ENCODE results near the gene POLE.

The POLE gene

DNA sequence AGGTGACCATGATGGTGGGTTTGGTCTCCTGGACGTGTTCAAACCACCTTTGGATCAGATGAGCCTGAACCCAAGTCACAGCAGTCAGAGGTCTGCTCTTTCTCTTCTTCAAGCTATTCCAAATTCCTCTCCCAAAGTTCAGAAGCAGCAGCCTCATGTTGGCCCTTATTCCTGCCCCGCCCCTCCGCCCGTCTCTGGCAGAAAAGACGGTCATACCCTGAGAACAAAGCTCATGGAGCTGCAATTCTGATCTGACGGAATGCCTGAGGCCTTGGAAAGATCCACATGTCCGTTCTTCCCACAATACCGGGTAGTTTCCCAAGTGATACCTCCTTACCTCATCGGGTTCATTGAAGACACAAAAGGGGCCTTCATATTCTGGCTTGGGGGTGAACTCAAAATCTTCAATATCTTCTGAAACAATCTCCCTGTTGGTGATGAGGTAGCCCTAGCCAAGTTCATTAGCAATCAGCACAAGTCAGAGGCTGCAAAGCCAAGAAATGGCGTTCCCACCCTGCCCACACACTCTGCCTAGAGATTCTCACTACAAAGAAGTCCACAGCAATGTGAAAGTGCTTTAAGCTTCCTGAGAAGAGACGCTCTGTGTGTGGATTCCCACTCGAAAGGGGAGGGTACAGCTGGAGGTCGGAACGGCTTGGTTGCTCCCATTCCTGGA is 11.2 kb downstream of the POLE start:
- DNase-seq (ENCODE audit: low read depth) = no peak

GRCh38 chr12:132674561-132674960 is 12.6 kb downstream of the POLE start:
- DNase-seq (ENCODE audit: low read depth) = no peak

DNA sequence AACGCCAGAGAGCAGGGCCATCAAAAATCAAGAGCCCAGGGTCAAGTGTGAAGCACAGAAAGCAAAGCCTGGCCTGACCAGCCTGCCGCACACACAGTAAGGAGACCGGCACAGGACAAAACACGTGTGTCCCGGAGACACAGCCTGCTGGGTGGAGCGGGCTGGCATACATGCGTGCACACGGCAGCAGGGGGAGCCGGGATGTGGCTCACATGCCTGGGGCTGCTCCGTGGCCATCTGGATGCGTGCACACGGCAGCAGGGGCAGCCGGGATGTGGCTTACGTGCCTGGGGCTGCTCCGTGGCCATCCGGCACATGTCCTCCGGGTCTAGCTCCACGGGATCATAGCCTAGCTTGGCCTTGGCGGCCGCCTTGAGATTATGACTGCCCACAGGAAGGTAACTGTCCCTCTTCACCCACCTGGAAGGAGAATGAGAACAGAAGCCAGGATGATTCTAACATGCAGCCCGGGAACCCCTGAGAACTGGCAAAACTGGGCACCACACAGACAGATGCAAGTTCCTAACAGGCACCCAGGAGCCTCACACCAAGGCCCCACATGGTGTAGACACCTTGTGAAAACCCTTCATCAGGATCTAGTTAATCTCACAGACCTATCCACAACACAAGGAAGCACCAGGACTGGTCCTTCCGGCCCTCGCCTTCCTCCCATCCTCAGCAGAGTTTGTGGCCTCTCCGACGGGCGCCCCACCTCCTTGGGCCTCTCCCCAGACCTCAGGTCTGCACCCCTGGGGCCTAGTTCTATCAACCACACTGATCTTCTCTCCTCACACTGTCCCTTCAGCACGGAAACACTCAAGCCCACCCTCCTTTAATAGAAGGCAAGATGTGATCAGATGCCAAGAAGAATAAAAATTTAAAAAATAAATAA is 13.6 kb downstream of the POLE start:
- no peak for DNase-seq (ENCODE audit: low read depth)

DNA sequence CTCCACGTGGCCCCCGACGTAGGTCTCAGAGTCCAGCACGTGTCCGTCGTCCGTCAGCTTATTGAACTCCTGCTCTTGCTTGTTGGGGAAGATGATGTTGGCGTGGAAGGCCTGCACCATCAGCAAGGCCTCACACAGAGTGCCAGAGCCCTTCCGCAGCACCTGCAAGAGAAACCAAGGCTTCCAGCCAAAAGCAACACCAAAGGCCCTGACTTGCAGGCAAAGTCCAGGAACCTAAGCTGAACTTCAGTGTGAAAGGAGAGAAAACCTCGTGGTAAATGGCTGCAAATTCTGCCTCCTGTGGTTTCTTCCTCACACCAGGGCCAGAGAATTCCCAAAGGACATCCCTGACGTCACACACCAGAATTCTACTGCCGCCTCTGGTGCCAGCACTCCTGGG is 14.5 kb downstream of the POLE start:
- no peak for DNase-seq (ENCODE audit: low read depth)

DNA sequence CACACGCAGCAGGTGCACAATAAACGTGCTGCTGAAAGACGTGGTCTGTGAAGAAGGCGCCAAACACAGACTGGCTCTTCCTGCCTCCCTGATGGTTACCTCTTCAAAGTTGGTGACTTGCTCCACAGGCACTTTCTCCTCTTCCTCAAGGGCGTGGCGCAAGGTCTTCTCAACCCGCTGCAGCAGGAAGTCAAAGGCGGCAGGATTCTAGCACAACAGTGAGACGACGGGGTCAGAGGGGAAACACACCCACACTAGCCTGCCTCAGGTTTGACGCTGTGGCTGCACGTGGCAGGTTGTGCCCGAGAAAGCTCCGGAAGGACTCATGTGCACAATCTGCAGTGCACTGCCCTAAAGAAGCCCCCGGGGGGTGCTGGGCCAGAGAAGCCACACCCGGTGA is 15.0 kb downstream of the POLE start:
- no peak for DNase-seq (ENCODE audit: low read depth)

GRCh38 chr12:132669166-132669879 is 17.8 kb downstream of the POLE start:
- DNase-seq (ENCODE audit: low read depth) = no peak

DNA sequence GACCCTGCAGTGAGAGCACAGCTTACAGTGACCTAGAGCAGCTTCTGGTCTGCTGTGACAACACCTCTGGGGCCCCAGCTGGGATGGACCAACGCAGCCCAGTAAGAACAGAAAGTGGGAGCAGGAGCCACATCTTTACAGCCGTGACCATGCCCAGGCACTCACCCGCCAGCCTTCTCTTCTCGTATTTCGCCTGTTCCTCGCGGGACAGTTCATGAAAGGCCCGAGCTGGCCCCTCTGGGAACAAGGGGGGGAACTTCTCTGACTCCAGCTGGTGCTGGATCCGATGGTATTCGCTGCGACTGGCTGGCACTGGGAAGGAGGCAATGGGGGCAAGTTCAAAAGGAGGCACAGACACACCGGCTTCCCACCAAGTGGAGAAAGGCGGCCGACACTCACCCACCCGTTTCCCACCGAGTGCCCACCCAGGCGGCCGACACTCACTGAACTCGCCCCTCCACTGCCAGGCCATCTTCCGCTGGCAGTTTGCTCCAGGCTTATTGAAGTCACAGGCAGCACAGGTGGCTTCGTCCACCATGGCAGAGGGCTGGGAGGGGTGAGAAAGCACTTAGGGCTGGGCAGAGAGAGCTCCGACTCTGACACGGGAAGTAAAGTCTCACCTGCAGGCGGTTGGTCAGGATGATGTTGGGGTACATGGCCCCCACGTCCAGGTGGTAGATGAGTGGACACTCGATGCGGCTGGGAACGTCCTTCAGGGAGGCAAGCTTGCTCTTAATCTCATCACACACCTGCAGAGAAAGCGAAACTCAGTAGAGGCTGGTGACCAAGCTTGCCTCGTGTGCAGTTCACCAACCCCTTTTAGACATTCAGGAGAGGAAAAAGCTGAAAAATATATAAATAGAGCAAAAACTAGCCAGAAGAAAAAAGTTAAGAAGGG is 18.7 kb downstream of the POLE start:
- no peak for DNase-seq (ENCODE audit: low read depth)

GRCh38 chr12:132665794-132666193 is 21.3 kb downstream of the POLE start:
- no peak for DNase-seq (ENCODE audit: low read depth)

DNA sequence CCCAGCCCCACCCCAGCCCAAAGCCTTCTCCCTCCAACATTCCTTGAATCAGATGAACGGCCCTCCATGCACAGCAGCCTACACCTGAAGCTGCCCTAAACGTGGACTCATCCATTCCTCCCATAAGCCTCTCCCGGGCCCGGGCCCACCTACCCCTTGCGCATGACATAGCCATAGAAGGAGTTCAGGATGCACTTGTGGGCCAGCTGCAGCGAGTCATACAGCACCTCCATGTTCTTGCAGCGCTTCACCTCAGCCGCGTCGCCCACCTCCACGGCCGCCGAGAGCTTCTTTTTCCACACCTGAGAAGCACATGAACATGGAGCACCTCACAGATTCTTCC is 22.0 kb downstream of the POLE start:
- no peak for DNase-seq (ENCODE audit: low read depth)

- DNase-seq (ENCODE audit: low read depth) = no peak
Measured at GRCh38 chr12:132664206-132665148, 22.7 kb downstream of the POLE start.

- DNase-seq (ENCODE audit: low read depth) = no peak
Measured at GRCh38 chr12:132662901-132663755, 24.0 kb downstream of the POLE start.

DNA sequence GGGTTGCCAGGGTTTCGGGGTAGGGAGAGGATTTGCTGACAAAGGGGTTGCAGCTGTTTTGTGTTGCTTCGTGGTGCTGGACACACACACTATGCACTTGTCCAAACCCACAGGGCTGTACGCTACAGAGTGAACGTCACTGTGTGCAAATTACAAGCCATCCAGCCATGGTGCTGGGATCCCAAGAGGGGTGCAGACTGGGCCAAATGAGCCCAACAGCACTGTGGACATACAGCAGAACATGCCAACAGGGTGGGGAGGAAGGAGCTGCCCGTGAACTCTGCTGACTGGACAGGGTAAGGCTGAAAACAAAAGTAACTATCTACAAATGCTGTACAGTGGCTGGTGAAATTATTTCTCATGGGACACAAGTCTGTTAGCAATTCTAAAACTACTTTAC is 25.2 kb downstream of the POLE start:
- no peak for DNase-seq (ENCODE audit: low read depth)

DNA sequence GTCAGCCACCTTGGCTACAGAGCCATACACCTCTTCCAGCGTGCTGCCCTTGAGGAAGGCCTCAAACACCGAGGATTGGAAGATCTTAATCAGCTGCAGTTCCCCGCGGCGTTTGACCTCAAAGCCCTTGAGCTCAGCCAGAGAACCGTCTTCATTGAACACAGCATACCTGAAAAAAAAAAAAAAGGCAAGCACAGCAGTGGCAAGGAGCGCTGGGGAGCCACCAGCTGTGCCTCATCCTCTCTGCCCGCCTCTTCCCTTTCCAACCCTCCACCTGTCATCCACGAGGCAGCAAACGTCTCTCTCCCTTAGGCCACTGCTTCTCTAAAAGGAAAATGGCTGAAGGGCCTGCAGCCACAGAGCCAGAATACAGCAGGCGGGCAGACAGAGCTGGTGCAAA is 26.1 kb downstream of the POLE start:
- DNase-seq (ENCODE audit: low read depth) = no peak

DNA sequence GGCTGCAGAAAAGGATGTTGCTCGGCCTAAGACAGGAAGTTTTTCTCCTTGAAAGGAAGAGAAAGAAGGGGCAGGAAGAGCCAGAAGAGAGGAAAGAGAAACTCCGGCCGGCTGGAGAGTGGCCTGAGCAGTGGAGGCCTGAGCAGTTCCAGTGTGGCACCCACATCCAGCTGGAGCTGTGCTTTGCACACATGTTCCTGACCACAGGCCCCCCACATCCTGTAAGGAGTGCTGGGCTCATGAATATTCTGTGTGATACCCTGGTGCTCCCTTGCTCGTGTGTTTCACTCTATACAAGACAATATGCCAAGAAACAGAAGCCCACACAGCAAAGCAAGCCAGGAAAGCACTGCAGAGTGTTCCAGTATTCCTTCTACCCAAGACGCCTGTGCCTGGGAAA is 27.1 kb downstream of the POLE start:
- no peak for DNase-seq (ENCODE audit: low read depth)

DNA sequence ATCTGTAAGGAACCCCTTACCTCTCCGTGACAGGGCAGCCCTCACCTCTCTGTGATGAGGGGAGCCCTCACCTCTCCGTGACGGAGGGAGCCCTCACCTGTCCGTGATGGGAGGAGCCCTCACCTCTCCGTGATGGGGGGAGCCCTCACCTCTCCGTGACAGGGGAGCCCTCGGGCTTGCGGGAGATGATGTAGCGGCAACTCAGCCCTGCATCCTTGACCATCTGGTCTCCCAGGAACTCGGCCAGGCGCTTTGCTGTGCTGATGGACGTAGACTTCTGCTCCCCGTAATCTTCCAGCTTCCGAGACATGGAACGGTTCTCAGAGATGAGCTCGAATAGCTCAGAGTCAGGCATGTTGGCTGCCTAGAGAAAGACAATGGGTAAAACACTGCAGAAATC is 28.0 kb downstream of the POLE start:
- no peak for DNase-seq (ENCODE audit: low read depth)

- DNase-seq (ENCODE audit: low read depth) = no peak
Measured at GRCh38 chr12:132658149-132658894, 28.8 kb downstream of the POLE start.

- no peak for DNase-seq (ENCODE audit: low read depth)
Measured at GRCh38 chr12:132657004-132657727, 30.0 kb downstream of the POLE start.

GRCh38 chr12:132653567-132654290 is 33.4 kb downstream of the POLE start:
- DNase-seq (ENCODE audit: low read depth) = no peak

Measured in activated T-helper 9 cell treated with anti-CD3 and anti-CD28 coated beads, Interleukin-2, amount 50 U/mL, for 16 hours (primary cell).